GM20431 (cell line): Measurements from ENCODE around the gene PGLYRP1.

ENCODE experiments used
- in situ Hi-C: fragments of 300-500 bp; cut with MseI, MboI; formaldehyde crosslinking; loops from one replicate; pipeline ENCODE4 v1.15.0; 2020; ENCODE audit warnings: low sequenced_read_pairs; ENCODE audit not compliant: unreplicated experiment

Gene PGLYRP1

DNA sequence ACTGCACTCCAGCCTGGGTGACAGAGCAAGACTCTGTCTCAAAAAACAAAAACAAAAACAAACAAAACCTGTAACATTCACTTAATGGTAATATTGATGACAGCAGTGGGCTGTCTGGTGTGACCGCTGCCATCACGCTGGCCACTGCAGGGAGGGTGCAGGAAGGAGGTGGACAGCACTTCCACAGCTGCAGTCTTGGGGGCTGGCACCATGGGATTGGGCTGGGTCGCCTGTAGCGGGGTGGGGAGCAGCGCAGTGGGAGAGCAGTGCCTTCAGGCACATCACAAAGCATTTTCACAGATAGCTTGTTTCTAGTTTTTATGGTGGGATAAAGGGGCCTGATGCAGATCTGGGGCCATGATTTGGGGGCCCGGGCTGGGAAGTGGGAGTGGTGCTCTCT lies 12.7 kb upstream of the PGLYRP1 start:
- in situ Hi-C loops: no loop called here

DNA sequence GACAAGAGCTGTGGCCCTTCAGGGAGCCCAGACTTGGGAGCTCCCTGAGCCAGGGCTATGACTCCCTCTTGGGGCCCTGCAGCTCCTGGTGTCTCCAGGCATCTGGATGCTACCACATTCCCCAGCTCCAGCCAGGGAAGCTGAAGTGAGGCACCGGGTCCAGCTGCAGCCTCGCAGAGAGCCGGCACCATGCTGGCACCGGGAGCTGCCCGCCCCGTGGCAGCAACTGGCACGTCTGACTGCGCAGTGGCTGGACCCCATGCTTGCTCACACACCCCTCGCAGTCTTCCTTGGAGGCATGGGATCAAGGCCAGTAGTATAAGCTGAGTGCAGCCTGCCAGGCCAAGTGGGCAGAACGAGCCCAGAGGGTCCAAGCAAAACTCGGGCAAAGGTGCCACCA lies 10.5 kb upstream of the PGLYRP1 start:
- in situ Hi-C loops: no loop called here

DNA sequence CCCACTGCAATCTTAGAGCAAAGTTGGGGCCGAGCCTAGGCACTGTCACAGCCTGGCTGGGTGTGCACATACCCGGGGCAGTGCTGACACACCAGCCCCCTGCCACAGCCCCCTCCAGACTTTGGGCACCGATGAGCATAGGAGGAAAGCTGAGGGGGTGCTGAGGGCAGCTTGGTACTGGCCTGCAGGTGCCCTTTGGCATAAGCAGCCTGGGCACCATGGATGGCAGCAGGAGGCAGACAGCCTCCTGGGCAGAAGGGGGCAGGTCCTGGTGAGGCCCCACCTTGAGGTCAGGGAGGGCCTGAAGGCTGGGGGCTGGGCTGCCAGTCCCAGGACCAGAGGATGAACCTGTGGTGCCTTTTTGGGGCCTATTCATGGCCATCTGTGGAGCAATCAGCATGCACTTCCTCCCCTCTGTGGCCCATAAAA lies 9.8 kb upstream of the PGLYRP1 start:
- in situ Hi-C loops: no loop called here

DNA sequence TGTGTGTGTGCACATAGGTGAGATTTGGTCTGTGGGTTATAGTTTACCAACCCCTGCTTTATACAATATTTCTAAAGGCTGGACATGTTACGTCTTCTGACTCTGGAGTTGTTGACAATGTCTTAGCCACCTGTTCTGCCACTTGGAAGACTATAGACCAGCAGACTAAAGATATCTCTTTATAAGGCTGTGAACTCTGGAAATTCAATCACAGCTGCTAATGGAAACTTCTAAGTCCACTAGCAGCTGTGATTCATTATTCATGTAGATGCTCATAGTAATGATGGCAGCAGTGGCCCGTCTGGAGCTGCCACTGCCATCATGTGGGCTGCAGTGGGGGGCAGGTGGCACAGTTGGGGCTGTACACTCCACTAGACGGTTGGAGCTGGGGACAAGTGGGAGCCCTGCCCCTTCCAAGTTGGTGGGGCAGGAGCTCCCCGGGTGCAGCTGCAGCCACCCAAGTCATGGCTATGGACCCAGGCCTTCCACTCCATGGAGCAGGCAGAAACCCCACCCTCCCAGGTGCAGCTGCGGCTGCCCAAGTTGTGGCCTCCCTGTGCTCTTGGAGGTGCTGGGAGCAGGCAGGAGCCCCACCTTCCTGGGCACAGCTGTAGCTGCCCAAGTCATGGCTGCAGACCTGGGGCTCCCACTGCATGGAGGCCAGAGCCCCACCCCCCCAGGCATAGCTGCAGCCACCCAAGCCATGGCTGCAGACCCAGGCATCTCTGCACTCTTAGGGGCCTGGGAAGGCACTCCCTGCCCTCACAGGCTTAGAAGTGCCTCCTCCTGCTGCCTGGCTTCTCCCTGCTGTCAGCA lies 9.1 kb upstream of the PGLYRP1 start:
- in situ Hi-C loops: no loop called here

DNA sequence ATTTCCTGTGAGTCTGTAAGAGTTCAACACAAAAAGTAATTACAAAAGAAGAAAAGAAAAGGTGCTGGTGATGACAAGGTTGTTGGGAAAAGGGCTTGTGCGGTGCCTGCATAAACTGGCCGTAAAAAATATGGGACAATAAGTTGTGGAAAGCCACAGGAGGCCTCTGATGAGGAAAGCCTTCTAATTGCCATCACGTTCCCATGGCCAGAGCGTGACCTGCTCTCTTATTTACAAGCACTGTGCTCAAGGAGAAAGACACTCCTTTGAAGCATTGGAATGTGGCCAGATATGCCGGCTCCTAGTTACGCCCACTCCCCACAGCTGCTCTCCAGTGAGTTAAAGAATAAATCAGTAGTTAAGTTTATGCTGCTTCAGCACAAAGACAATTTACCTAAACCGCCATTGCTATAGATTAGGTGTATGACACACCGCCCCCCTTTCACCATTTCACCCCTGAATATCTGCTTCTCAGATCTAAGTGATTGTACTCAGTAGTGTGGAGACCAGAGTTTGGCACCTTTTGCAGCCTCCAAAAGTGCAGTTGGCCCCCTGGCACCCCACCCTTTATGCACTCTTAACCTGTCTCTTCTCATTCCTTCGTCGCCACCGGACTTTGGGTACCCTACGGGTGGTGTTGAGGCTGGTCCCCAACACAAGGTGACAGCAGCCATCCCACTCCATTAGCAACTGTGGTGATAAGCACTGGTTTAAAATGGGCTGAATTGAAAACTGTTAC lies 8.1 kb upstream of the PGLYRP1 start:
- in situ Hi-C loops: no loop called here

DNA sequence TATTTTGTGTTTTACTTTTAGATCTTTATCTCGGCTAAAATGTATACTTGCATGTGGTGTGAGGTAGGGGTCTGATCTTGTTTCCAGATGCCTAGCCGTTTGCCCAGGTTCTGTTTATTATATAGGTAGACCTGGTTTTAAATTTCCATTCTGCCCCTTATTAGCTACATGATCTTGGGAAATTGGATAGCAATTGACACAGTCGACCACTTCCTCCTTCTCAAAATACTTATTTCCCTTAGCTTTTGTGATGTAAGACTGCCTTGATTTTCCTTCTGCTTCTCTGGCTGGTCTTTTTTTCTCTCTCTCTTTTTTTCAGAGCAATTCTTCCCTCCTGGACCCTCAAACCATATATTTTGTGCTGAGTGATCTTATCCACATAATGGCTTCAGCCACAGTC lies 3.0 kb upstream of the PGLYRP1 start:
- in situ Hi-C loops: no loop called here

DNA sequence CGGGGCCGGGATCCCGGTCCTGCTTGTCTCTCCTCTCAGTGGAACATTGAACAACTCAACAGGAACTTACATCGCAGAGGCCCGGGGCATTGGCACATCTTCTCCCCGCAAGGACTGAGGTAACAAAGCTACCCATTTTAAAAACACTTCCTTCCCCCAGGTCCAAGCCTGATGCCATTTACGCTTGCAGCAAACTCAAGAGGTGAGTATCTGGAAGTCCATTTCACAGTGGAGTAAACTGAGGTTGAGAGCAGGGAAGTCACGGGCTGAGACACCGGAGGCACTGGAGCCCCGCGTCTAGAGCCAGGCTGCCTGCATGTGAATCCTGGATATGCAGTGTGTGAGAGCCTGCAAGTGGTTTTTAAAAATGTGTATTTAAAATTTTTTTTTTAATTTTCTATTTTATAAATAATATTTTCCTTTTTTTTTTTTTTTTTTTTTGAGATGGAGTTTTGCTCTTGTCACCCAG lies 492 bp upstream of the PGLYRP1 start:
- in situ Hi-C loops: no loop called here

DNA sequence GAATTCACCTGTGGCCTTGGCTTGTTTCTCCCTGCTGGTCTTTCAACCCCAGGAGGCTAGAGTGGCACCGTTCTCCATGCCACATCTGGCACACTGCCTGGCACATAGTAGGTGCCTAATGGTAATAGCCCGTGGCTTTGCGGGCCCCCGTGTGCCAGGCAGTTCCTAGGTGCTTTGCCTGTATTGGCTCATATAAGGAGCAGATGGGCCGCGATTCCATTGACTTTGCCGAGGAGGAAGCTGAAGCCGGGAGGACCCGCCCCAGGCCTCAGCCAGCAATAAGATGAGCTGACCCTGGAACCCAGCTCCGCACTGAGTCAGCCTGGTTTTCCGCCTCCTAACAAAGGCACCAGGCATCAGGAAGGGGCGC lies 807 bp downstream of the PGLYRP1 start:
- in situ Hi-C loops: no loop called here

DNA sequence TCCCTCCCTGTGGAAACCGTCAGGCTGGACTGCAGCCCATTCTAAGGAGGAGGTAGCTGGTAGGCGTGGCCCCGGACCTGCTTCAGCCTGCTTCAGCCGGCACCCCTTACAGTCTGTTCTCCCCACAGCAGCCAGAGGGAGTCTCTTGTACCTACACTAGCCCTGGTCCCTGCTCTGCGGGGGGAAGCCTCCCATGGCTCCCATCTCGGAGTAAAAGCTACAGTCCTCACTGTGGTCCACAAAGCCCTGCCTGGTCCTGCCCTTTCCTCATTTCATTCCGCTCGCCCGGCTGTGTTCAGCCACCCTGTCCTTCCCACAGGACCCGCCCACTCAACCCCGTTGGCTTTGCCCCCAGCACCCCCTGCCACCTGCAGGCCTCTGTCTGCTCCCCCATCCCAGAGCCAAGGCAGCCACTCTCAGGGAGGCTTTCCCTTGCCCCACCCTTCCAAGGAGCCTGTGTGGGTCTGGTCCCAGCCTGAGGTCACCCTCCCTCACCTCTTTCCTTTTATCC lies 1.3 kb downstream of the PGLYRP1 start:
- in situ Hi-C loops: no loop called here

DNA sequence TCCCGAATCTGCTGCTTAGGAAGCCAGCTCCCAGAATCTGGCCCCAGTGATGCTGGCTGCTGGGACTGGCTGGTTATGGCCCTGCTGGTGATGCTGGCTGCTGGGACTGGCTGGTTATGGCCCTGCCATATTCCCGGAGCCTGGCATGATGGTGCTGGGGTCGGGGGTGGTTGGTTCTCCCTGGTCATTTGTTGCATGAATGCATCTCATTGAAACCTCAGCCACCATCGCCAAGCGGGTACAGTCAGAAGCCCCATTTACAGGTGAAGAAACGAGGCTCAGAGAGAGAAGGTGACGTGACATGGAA lies 2.1 kb downstream of the PGLYRP1 start:
- in situ Hi-C loops: no loop called here

DNA sequence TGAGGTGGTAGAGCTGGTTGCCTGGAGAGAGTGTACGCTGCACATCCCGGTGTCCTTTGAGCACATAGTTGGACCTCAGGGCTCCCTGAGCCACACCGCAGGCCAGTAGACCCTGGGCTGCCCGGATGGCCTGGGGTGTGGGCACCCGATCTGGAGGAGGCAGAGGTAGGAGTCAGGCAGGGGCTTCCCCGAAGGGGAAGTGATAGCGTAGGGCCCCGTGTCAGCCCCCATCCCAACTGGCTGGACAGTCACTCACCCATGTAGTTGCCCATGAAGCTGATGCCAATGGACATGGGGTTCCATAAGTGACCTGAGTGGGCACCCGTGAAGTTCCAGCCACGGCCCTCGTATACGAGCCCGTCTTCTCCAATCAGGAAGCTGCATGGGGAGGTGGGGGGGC lies 3.6 kb downstream of the PGLYRP1 start:
- in situ Hi-C loops: no loop called here

DNA sequence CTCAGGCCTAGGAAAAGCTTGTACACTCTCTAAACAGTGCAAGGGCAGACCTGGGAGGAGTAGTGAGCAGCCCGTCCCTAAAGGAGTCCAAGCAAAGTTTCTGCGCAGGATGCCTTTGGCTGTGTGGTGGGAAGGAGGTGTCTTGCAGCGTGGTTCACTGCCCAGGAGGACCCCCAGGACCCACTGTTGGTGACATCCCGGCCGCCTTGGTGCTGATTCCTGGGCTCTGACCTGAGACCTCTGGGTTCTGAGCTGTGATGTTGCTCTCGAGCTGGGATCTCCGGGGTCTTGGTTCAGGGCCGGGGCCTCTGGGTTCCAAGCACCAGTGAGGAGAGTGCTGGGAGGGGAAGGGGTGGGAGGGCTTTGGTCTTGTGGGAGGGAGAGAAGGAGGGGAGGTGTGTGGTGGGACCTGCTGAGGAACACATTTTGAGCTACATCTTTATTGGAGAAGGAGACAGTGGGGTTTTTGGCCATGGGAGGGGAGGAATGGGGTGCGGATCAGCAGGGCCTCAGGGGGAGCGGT lies 4.1 kb downstream of the PGLYRP1 start:
- in situ Hi-C loops: no loop called here

DNA sequence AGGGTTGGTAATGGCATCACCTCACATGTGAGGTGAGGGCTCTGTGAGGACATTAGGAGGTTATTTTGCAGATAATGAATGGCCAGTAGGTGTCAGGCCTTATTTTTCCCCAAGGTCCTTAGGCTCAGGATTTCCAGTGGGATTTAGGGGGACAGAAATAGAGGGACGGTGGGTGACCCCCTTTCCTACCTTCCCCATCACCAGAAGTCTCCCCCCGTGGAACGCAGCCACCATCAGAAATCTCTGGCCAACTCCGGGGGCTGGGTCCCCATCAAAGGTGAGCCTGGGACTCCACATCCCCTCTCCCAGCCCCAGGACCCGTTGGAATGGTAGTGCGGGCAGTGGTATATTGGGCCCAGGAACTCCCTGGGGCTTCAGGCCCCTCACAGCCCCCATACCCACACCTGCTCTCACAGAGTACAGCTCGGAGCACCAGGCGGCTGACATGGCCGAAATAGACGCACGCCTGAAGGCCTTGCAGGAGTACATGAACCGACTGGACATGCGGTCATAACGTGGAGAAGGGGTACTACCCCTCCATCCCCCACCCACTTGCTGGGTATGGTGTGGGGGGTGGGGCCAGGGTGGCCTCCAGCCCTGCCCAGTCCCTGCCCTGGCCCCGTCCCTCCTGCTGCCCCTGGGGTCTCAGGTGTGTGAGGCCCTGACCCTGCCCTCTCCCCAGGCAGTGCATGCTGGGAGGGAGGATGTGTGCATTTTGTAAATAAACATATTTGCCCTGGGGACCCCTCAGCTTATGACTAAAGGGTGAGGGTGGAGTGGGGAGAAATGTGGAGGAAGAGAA lies 4.8 kb downstream of the PGLYRP1 start:
- in situ Hi-C loops: no loop called here

DNA sequence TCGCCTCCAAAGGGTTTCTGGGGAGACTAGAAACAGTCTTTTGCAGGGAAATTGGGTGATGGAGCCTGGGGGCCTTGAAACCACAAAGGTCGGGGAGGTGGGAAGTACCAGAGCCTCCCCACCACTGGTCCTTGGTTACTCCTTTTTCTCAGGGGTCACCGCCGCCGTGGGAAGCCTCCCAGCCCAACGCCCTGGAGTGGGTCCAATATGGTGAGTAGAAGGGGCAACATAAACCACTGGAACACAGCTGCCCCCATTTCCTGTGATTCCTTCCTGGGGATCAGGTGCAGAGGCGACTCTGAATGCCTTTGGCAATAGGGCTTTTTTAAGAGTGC lies 5.8 kb downstream of the PGLYRP1 start:
- in situ Hi-C loops: no loop called here

DNA sequence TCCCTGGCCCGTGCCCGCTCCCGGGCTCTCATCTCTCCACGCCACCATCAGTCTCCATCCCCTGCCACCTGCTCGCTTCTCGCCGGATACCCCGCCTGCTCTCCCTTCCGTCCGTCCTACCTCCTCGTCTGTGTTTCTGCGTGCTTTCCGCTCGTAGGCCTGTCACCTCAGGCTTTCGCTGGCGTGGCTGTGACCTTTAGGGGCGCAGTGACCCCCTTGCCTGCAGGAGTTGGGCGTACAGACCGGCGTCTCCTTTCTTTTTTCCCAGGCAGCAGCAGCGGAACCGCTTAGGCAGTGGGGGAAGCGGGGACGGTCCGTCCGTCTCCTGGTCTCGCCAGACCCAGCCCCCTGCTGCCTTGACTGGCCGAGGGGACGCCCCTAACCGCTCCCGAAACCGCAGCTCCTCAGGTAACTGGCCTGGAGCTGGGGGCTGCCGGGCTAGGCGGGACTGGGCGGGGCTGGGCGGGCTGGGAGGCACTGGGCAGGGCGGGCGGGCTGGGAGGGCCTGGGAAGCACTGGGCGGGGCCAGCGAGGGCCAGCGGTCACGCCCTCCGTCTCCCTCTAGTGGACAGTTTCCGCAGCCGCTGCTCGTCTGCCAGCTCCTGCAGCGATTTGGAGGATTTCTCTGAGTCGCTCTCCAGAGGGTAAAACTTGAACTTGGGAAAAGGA lies 6.3 kb downstream of the PGLYRP1 start:
- in situ Hi-C loops: no loop called here

DNA sequence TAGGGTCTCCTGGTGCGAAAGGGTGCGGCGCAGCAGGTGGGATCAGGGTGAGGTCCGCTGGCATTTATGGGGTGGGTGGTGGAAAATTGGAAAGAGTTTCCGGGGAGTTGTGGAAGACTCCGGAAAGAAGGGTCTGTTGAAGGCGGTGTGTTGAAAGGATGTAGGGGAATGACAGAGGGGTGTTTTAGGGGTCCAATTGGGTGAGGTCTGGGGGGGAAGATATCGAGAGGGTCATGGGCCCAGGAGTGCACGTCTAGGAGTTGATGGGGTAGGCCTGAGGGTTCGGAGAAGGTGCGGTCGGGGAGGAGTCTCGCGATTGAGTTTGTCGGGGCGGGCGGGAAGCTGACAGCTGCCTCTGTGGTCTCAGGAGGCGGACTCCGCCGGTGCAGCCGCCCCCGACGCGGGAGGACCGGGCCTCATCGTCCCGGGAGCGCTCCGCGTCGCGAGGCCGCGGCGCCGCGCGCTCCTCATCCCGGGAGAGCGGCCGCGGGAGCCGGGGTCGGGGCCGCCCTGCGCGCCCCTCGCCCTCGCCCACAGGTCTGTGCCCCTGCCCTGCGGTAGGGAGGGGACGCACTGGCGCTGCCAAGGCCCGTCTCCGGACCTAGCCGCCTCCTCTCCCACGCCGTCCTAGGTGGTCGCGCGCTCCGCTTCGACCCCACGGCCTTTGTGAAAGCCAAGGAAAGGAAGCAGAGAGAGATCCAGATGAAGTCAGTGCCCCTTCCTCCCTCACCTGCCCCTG lies 7.0 kb downstream of the PGLYRP1 start:
- in situ Hi-C loops: no loop called here

DNA sequence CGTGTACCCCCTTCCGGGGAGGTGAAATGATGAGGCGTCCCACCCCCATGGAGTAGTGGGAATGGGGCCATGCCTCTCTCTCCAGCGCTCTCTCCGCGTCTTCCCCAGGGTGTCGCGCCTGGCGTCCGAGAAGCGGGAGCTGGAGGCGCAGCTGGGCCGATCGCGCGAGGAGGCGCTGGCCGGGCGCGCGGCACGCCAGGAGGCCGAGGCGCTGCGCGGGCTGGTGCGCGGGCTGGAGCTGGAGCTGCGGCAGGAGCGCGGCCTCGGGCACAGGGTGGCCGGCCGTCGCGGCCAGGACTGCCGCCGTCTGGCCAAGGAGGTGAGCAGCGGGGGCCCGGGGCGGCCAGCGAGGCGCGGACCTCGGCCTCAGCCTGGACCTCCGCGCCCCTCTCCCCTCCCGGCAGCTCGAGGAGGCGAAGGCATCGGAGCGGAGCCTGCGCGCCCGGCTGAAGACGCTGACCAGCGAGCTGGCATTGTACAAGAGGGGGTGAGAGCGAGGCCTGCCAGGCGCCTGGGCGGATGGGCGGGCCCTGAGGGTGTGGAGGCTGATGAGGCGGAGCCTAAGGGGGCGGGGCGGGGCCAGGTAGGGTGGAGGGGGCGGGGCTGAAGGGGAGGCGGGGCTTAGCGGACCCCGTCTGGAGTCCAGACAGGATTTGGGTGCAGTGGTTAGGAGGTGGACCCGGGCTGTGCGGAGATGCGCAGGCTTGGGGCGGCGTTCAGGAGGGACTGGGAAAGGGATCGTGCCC lies 7.7 kb downstream of the PGLYRP1 start:
- in situ Hi-C loops: no loop called here

DNA sequence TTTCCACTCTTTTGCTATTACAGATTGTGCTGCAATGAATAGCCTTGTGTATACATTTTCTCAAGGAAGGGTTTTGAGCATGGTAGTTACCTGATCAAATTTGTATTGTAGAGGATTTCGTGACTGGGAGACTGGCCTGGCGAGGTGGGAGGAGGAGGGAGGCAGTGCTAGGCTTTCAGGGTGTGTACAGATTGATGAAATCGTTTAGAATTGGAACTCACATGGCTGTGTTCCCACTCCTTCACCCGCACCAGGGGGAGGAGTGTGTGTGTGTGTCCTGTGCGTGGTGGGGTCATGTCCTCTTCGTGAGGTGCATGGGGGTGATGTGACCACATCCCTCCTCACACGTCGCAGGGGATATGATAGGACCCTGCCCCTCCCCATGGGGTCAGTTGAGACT lies 8.3 kb downstream of the PGLYRP1 start:
- in situ Hi-C loops: no loop called here
